GM12865 (cell line): Measurements from ENCODE around the gene COX19.

Experiments used
- DNase-seq: peaks from one replicate; pipeline ENCODE4 v3.0.0; 2010; ENCODE audit warnings: low read depth
- H3K4me3 ChIP-seq: 2 replicates; pipeline ENCODE4 v1.5.1; 2011; ENCODE audit warnings: mild to moderate bottlenecking, low read depth, low read length, control low read depth
- TF ChIP-seq, protein P1 (sequence below): IDR thresholded peaks from 2 replicates; pipeline ENCODE4 v1.5.1; 2011; ENCODE audit warnings: low read length, control low read depth, low read depth, inconsistent platforms; ENCODE audit not compliant: insufficient read depth; ENCODE audit errors: missing control alignments

COX19 gene

GRCh38 chr7:974172-974571 is 1.2 kb downstream of the COX19 start:
- TF ChIP-seq, protein P1, sequence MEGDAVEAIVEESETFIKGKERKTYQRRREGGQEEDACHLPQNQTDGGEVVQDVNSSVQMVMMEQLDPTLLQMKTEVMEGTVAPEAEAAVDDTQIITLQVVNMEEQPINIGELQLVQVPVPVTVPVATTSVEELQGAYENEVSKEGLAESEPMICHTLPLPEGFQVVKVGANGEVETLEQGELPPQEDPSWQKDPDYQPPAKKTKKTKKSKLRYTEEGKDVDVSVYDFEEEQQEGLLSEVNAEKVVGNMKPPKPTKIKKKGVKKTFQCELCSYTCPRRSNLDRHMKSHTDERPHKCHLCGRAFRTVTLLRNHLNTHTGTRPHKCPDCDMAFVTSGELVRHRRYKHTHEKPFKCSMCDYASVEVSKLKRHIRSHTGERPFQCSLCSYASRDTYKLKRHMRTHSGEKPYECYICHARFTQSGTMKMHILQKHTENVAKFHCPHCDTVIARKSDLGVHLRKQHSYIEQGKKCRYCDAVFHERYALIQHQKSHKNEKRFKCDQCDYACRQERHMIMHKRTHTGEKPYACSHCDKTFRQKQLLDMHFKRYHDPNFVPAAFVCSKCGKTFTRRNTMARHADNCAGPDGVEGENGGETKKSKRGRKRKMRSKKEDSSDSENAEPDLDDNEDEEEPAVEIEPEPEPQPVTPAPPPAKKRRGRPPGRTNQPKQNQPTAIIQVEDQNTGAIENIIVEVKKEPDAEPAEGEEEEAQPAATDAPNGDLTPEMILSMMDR: no peak
- H3K4me3 ChIP-seq: peak overlapping the region; percentile 87
- DNase-seq: no peak

GRCh38 chr7:973312-973711 is 2.0 kb downstream of the COX19 start:
- no peak overlapping the region for H3K4me3 ChIP-seq
- TF ChIP-seq, protein P1: no peak
- DNase-seq: no peak

DNA sequence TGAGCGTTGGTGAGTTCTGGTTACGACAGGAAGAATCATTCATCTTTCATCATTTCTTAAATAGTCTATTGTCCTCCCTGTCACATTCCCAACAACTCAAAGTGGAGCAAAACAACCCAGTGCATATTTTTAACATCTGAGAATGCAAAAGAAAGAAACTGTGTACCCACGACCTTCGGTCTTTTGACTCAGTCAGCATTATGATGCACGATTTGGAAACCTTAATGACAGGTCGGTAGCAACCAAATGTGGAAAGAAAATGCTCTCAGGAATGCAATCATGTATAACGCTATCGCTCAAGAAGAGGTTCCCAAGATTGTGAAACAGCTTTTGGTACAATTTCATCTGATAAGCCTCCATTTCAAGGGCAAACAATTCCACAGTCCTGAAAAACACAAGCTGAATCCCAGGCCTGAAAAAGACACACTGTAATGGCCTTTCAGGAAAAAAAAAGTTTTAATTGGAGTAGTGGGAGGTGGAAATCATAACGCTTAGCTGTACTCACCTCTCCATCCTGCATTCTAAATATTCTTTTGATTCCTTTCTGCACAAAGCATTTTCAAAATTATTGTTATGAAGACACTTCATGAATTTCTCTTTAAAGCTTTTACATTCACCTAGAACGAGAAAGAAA is 2.6 kb downstream of the COX19 start:
- TF ChIP-seq, protein P1: no peak
- no peak overlapping the region for H3K4me3 ChIP-seq
- DNase-seq: no peak

- no peak for DNase-seq
- TF ChIP-seq, protein P1: no peak
- no peak overlapping the region for H3K4me3 ChIP-seq
These were observed 3.2 kb downstream of the COX19 start for GRCh38 chr7:972110-972509.

DNA sequence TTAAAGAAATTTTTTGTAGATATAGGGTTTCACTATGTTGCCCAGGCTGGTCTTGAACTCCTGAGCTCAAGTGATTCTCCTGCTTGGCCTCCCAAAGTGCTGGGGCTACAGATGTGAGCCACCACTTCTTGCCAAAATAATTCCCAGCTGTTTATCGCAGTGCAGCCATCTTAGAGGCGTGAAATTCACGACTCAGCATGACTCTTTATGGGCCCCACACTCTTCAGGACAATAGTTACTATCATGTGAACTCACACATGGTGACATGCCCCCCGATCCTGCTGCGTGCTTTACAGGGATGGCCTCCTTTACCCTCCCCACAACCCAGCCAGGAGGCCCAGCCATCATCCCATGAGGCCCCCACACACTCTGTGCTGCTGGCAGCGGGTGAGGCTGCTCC is 4.6 kb downstream of the COX19 start:
- no peak overlapping the region for H3K4me3 ChIP-seq

DNA sequence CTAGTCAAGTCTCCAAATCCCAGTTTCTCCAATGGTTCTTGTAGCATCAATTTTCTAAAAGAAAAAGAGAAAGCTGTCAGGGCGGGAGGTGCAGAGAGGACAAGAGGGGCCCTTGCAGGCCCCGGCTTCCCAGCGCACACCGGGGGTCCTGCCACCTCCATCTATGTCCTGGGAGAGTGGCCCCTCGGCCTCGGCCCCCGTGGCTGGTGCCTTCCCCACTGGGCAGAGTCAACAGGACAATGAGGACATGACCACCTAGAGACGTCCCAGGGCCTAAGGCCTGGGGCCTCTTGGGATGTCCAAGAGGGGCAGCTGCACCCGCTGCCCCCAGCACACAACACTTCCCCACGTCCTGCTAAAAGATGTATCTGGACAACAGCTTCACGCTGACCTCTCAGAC is 5.9 kb downstream of the COX19 start:
- no peak for DNase-seq
- TF ChIP-seq, protein P1: no peak
- H3K4me3 ChIP-seq: no peak overlapping the region

More for the DNA sequence above, 4.6 kb downstream of the COX19 start:
- TF ChIP-seq, protein P1: no peak
- no peak for DNase-seq
